ENCODE results near the gene SLC49A4. TPM values are rescaled to one million over a fixed set of nuclear protein-coding genes. Genes with fewer than 3 reads are reported as not detected.
A peak's percentile ranks its signal among the peaks of the same experiment; 100 is the strongest.

The SLC49A4 gene
- polyA plus RNA-seq, 1 donor: 7.1 TPM

DNA sequence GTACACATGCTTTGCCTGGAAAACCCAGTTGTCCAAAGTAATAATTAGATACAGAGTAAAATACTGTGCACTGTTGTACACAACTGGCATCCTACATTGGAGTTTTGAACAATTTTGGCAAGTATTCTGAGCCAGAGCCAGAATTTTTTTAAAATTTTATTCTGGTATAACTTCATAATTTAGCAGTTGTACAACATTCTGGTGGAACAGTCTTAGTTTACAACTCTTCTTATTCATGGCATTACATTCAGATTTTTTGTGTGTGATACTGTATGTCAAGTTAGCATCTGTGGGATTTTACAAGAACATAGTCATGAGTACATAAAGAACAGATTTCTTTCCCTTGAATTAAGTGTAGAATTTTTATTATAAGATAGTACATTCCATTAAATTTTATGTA lies 67.5 kb downstream of the SLC49A4 start:
- no peak for DNase-seq

DNA sequence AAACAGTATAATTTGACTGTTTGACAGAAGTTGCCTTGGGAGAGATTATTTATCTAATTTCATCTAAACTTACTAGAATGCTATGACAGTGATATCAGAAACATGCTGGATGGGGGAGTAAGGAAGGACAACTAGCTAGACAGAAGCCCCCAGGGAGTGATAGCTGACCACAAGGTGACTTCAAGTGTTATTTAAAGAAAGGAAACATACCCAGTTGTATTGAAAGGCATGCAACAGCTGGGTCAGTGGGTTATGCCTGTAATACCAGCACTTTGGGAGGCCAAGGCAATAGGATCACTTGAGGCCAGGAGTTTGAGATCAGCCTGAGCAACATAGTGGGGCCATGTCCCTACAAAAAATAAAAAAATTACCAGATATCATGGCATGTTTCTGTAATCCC lies 69.6 kb downstream of the SLC49A4 start:
- no peak for DNase-seq

DNA sequence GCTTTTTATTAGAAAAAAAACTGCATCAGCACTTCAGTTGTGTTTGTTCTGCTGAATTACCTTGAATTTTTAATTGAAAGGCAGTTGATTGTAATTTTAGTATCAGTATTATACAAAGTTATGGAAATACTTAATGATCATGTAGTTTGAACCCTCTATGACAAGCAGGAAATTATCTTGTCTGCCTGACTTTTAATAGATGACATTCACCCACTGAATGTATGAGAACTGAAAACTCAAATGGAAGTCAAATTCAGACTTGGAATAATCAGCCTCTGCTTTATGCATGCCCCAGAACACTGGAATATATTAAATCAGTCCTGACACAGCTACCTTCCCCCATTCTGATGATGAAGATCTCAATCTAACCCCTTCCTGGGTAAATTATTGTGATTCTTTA lies 73.5 kb downstream of the SLC49A4 start:
- no peak for DNase-seq

DNA sequence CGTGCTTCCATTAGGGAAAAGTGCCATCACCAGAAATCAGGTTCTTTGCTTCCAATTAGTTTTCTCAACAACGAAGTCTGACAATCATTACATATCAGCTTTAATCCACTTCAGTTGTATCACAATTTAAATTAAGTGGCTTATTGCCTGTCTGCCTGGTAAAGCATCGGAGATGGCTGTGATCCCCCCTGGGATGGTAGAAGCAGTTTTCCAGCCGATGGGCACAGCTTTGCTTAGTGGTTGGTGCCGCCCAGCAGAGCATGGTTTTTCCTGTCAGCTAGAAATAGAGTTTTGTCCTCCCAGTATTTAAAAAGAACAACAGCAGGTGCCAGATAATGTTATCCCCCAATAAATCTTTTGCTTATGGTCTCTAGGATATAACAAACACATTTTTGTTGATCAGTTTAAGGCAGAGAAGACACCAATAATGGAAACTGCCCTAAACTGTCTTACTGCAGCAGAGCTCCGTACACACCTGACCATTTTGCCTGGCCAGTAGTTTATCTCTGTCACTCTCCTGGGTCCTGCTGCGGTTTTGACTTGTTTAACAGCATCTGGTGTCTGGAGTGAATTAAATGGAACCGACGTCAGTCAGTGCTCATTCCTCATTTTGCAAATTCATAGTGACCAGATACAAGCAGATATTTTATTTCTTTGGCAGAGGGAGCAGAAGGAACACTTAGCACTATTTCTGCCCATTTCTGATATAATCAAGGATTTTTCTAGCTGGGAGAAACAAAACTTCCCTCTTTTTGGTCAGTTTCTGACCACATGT lies 79.1 kb downstream of the SLC49A4 start:
- no peak for DNase-seq

DNA sequence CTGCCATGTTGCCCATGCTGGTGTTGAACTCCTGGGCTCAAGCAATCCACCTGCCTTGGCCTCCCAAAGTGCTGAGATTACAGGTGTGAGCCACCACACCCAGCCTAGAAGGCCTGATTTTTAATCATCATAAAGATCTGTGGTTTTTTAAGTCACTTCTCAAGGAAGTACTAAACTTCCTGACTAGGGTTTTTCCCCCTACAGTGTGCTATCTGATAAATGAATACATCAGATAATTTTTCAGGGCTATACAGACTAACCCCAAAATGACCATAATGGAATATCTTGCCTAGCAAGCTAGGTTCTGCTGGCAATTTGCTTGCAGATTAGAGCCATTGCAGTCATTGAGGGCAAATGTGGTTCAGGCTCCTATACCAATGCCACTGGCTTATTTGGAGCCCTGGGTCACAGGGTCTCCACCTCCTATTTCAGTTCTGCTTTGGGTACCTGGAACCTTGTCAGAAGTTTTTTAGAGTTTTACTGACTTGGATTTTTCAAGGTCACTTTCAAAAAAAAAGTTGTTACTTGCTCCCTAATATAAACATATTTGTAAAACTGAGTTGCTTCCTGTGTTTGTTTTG lies 80.8 kb downstream of the SLC49A4 start:
- no peak for DNase-seq

DNA sequence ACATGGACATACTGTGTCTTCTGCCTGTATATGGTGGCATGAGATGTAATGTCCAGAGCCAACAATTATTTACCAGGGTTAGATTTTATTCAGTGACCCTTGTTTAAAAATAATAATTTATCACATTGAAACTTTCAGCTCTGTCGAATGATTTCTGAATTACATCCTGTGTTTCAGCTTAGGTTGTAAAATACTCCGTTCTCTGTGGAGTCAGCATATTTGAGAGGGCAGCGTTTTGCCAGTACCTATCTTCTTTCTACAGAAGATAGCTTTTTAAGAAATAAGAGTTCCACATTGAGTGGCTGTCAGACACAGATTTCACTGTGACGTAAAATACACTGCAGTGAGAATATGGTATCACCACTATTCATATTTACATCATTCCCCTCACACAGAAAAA lies 85.3 kb downstream of the SLC49A4 start:
- DNase-seq: no peak

DNA sequence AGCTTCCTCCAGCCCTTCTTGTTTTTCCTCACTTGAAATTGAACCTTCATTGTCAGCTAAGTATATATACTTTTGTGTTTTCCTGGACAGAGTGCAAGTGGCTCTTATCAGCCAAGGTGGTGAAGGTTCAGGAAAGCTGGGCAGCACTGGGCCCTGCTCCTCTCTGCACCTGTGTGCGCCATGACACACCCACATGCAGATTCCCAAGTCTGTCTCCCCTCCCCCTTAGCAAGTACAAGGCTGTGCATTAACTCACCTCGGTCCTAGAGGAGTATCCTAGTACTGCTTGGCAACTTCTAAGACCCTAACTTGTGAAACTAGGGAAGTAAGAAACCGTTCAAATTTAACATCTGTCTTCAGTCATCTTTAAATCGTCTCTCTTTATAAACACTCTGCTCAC lies 85.8 kb downstream of the SLC49A4 start:
- no peak for DNase-seq

DNA sequence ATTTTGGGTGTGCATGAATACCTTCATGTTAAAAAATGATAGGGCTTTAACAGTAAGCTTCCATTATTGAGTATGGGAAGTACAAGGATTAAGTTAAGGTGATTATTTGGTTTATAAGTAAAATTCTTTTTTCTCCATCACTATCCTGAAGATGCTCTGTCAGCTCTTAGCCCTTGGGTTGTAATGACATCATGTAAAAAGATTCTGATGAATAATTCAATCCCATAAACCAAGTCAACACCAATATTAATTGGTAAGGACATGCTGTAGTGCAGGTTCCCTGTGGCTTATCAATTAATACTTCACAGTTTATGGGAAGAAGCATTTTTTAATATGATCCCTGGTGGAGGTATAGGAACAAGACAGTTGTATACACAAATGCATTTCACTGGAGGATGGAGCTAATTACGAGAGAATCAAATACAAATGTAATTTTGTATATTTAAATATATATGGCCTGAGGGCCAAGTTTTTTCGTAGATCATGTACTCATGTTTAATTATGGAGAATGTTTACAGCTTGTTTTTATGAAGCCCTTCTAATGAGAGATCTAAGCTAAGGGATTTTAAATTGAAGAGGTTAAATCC lies 87.6 kb downstream of the SLC49A4 start:
- DNase-seq: no peak

DNA sequence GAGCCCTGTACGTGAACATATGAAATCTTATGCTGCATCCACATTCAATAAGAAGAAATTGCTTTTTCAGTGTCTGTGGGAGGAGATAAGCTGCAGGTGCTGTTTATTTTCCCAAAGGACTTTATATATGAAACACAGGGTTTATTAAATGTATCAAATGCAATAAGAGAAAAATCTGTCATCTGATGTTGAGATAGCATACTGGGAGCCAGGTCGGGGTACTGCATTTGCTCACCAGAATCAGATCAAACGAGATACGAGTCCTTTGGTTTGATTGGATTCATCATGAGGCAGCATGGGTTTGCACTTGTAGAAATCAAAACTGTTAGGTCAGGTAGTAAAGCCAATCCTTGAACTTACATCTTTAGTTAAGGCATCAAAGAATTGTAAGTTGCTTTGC lies 91.4 kb downstream of the SLC49A4 start:
- DNase-seq: no peak

DNA sequence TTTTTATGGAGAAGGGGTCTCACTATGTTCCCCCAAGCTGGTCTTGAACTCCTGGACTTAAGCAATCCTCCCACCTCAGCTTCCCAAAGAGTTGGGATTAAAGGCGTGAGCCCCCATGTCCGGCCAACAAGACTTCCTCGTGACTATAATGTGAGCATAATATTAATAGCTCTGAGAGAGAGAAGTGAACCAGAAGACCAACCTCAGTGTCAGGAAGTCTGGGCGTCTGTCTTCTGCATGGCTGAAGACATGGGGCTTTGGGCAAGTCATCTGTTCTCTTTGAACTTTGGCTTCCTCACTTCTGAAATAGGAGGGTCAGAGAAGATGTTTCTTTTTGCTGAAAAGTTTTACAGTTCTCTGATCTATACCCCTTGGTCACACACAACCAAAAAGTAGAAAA lies 92.1 kb downstream of the SLC49A4 start:
- DNase-seq: peak; percentile 11

DNA sequence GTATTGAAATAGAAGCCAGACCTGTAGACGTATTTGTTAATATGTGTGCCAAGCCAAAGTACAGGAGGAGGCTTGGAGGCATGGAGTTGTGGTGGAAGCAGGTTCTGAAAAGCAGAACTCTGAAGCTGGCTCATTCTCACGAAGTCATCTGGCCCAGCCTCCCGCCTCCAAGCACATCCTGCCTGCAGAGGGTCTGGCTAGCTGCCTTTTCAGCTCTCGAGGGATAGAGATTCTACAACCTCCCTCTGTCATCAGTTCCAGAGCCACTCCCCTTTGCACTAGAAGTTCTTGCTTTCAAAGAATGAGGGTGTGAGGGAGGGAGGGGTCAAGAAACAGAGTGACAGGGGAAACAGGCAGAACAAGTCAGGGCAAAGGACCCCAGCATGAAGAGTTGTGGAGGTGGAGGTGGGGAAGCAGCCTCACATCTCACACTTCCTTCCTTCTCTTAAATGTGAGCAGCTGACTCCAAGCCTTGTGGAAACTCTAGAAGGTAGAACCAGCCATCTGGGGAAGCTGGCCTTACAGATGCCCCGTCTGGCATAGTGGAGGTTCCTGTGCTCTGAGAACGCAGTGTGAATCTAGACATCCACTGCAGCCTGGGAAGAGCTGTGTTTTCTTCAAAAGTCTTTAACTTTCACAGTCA lies 95.3 kb downstream of the SLC49A4 start:
- DNase-seq: peak; percentile 85

DNA sequence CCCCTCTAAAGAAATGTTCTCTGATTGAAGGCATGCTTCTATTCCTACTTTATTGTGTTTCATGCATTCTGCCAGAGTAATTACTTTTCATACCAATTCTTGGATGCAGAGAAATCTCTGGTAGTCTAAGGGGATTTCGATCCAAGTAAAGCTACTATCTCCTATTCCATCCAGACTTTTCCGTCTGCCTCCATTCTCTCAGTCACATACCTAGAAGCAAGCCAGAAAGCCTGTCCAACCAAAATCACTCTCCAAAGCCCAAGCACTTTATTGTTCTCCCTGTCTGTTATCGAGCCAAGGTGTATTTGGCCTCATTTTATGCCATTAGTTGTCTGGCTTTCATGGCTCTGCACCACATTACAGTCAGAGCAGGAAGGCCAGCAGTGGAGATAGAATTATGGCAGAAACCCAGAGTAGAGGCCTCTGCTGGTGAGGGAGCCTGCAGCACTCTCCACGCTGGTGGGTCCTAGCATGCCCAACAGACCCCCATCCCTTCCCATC lies 95.9 kb downstream of the SLC49A4 start:
- DNase-seq: peak; percentile 17

DNA sequence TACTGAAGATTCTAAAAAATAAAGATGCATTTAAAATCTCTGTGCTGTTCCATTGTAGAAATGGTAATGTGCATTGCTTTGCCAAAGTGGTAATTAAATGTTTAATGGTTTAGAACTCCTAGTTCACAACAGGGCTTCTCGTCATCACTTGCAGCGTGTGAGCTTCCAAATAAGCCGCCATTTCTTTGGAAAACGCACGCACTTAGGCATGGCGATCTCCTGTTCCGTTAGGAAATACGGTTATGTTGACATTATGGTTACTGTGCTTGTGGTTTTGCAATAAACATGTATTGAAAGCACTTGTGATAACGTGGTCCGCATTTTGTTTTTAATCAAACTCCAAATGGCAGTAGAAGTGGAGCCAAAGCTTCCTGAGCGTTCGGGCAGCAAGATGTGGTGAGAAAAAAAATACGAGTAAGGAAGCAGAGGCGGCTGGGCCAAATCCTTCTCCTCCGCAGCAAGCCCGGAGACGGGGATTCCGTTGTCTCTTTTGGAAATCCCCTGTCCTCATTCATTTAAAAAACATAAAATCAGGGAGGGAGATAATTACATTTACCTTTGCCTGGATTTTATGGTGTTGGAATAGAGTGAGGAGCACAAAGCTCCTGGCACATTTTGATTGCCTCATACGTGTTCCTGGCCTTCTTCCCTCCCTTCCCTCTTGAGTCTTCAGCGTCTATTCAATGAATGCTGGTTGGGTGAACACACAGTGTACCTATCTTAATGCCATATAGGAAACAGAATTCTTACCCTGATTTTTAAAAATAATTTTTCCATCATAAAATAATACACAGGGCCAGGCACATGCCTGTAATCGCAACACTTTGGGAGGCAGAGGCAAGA lies 97.5 kb downstream of the SLC49A4 start:
- no peak for DNase-seq

DNA sequence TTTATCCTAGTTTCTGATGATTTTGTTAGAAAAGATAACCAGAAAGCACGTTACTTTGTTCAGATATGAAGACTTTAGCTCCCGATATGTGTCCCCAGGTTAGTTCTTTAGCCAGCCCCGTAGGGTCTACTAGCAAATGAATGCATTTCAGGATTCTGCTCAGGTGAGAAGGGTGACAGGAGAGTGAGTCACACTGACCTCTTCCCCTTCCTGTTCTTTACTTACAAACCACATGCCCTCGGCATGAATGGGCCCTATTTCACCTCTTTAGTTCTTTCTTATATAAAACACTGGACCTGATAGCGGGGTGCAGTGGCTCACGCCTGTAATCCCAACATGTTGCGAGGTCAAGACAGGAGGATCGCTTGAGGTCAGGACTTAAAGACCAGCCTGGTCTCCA lies 98.4 kb downstream of the SLC49A4 start:
- DNase-seq: no peak

DNA sequence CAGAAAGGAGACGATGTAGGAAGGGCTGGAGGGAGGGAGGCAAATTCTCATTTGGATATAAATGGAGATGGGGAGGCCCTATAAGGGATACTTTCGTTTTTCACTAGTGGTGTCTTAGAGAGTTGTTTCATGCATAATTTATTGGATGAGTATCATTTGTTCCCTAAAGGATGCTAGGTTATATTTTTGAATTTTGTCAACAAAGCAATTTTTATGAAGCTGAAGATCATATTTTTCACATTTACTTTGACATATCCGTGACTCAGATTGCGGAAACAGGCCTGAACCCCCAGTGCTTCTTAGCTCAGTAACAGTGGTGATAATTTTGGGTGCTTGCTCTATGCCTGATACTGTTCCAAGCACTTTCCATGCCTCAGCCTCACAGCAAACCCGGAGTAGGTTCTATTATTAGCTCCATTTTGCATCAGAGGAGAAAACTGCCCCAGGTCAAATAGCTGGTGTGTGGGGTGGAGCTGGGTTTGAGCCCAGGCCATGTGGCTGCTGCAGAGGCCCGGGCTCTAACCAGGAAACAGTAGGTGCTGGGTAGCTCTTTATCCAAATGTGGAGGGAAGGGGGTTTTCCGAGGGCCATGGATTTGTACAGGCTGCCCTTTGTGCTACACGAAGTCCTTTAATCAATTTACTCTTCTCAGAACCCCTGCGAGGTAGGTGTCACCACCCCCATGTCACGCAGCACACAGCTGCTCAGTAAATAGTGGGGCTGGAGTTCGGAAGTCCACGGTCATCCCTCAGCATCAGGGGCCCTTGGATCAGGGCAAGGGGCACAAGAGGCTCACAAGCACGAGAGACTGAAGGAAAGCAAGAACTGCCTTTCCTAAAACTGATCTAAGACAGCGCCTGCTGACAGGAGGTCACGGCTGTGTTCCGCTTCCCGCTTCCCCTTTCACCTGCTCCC lies 99.1 kb downstream of the SLC49A4 start:
- DNase-seq: no peak

DNA sequence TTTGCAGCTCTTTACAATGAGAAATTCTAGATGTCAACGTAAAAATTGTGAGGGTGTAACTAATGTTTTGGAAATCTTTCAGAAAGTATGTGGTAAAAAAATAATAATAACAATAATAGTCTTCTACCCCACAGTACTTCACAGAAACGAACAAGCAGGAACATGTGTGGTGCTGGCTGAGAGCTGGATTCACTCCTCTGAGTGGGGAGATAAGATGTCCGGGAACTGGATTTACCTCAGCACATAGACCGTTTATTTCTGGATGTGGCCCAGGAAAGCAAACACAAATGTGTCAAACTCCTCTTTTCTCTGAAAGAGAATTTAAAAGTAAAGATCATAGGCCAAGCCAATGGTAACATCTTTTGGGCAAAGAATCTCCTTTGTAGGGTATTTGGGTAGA lies 103.4 kb downstream of the SLC49A4 start:
- no peak for DNase-seq

DNA sequence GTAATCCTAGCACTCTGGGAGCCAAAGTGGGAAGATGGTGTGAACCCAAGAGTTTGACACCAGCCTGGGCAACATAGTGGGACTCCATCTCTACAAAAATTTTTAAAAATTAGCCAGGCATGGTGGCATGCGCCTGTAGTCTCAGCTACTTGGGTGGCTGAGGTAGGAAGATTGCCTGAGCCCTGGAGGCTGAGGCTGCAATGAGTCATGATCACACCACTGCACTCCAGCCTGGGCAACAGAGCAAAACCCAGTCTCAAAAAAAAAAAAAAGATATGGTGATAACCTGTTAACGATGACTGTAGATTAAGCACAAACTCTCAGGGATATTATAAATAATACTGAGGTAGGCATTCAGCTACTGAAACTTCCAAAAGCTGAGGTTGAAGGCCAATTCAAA lies 107.5 kb downstream of the SLC49A4 start:
- no peak for DNase-seq

DNA sequence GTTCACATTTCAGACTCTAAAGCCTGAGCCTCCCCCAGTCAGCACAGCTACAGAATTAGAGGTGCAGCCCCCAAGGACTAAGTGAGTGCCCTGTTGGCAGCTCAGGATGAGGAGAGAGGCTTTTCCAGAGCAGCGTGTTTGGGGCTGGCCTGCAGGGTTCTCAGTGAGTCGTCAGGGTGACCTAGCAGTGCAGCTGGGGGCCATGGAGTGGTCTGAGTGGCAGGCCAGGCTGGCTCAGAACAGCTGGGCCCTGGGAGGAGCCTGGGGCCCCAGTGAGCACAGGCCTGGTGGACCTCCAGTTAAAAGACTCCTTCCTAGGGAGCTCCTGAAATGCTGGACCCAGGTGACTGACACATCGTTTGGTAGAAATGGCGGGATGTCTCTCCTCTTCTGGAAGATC lies 108.3 kb downstream of the SLC49A4 start:
- no peak for DNase-seq

DNA sequence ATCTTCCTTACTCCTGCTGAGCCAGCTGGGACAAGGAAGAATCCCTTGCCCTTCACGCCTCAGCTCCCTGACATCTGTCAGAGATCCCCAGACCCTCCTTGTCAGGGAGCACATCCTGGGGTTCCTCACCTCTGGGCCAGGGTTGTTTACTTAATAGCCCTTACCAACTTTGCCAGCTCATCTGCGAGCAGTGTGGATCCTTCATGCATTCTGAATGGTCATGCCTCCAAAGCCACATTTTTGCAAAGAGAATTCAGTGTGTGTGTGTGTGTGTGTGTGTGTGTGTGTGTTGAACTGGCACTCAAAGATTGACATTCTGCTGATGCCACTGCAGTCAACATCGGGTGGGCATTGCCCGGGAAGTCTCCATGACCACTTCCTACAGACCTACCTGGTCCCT lies 112.6 kb downstream of the SLC49A4 start:
- DNase-seq: no peak

DNA sequence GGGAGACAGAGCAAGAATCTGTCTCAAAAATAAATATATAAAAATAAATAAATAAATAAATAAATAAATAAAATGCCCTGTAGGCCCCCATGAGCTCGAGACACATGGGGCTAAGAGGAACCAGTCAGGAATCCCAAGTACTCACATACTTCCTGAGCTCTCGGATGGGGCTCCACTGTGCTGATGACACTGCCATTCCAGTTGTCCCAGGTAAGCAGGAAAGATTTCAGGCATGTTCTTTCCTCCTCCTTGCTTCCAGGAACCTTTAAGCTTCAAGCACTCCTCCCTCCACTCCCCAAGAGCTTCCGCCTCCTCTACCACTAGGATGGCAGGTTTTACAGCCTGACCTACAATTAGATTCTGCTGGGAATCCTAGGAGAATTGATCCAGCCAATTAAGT lies 113.4 kb downstream of the SLC49A4 start:
- DNase-seq: no peak

DNA sequence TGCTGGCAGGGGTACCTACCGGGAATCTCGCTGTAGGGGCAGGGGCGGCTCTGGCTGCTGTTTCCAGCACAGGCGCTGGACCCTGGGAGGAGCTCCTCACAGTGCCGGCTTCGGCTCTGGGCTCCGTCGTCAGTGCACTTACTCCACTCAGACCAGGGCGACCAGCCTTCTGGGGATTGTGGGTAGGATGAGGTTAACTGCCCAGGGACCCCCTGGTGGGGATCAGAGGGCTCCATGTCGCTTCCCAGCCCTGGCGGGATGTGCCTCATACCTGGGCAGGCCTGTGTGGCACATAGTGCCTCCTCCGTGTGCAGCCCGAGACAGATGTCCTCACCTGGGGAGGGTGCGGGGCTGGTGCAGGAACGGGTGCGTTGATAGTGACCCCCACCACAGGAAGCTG lies 117.0 kb downstream of the SLC49A4 start:
- no peak for DNase-seq
